Measurements from ENCODE around the gene ALPK3. TPM values are rescaled to one million over a fixed set of nuclear protein-coding genes. Genes with fewer than 3 reads are reported as not detected.

Gene ALPK3
- polyA plus RNA-seq, 1 donor: 20.7 TPM

DNA sequence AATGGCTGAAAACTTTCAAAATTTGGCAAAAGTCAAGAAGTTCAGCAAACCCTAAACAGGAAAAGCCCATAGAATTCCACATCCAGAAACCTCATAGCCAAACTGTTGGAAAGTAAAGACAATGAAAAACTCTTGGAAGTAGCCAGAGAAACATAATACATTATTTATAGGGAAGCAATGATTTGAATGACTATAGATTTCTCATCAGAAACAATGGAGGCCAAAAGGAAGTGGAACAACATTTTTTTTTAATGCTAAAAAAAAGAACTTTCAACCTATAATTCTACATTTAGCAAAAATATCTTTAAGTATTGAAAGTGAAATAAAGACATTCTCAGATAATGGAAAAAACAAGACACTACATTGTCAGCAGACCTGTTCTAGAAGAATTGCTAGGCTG lies 30.2 kb downstream of the ALPK3 start:
- no peak for DNase-seq

DNA sequence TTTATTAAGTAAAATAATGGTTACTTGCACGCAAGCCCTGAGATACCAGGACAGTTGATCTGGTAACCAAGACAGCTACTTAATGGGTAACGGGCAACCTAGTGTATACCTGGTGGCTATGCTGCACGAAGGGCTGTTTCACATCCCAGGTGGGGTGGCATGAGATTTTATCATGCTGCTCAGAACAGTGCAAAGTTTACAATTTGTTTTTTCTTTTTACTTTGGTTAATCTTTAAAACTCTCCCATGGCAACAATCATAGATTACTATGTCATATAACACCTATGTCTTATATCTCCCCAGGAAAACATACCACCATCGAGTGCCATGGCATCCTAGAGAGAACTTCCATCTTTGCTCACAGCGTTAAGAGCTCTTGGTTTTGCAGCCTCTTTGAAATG lies 35.1 kb downstream of the ALPK3 start:
- DNase-seq: no peak

DNA sequence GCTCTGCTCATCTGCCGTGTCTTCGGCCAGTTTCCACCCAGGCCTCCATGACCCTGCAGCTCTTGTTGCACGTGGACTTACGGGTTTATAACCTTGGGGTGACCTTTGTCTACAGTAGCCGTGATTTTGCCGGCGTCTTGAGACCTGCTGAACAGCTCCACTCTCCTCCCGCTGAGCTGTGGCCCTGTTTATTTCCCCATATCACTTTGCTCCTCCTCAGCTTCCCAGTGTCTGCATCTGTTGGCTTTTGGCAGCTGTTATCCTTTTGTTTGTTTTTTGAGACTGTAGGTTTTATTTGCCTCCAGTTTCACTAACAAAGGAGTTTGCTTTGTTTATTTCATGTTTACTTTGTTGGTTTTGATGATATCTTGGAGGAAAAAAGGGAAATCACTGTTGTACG lies 38.0 kb downstream of the ALPK3 start:
- no peak for DNase-seq

DNA sequence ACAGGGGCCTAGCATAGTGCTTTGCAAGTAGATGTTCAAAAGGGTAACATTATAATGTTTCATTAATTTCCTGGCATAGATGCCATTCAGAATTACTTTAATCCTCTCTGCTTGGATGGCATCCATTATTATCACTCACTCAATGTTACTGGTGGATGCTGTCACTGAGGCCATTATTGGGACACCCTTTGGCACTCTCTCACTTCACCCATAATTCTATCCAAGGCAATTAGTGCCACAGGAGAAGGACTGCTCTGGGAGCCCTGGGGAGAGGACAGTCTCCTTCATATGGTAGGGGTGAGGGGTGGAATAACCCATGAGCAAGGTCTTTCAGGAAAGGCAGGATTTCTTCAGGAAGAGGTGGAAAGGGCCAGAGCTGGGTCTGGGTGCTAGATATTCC lies 38.6 kb downstream of the ALPK3 start:
- no peak for DNase-seq

DNA sequence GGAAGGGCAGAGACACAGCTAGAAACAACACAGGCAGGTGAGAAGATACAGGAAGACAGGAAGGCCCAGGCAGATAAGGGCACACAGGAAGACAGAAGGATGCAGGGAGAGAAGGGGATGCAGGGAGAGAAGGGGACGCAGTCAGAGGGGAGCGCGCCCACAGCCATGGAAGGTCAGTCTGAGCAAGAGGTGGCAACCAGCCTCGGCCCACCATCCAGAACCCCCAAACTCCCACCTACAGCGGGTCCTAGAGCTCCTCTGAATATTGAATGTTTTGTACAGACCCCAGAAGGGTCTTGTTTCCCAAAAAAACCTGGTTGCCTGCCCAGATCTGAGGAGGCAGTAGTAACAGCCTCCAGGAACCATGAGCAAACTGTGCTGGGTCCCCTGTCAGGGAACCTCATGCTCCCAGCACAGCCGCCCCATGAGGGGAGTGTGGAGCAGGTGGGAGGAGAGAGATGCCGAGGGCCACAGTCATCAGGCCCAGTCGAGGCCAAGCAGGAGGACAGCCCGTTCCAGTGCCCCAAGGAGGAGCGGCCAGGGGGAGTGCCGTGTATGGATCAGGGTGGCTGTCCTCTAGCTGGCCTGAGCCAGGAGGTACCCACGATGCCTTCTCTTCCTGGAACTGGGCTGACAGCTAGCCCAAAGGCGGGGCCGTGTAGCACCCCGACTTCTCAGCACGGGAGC lies 39.7 kb downstream of the ALPK3 start:
- no peak for DNase-seq

DNA sequence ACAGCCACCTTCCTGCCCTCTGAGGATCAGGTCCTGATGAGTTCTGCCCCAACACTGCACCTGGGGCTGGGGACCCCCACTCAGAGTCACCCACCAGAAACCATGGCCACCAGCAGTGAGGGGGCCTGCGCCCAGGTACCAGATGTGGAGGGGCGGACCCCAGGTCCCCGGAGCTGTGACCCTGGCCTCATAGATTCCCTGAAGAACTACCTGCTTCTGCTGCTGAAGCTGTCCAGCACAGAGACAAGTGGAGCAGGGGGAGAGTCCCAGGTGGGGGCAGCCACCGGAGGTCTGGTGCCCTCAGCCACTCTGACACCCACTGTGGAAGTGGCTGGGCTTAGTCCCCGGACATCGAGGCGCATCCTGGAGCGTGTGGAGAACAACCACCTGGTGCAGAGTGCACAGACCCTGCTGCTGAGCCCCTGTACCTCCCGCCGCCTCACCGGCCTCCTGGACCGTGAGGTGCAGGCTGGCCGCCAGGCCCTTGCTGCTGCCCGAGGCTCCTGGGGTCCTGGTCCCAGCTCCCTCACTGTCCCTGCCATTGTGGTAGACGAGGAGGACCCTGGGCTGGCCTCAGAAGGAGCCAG lies 40.4 kb downstream of the ALPK3 start:
- no peak for DNase-seq

DNA sequence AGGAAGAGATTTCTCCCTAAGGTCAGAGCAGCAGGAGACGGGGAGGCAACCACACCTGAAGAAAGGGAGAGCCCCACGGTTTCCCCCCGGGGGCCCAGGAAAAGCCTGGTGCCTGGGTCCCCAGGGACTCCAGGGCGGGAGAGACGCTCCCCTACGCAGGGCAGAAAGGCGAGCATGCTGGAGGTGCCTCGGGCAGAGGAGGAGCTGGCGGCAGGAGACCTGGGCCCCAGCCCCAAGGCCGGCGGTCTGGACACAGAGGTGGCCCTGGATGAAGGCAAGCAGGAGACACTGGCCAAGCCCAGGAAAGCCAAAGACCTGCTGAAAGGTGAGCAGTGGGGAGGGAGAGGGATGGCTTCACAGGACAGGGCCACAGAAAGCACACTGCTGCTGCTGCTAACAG lies 41.1 kb downstream of the ALPK3 start:
- DNase-seq: no peak

DNA sequence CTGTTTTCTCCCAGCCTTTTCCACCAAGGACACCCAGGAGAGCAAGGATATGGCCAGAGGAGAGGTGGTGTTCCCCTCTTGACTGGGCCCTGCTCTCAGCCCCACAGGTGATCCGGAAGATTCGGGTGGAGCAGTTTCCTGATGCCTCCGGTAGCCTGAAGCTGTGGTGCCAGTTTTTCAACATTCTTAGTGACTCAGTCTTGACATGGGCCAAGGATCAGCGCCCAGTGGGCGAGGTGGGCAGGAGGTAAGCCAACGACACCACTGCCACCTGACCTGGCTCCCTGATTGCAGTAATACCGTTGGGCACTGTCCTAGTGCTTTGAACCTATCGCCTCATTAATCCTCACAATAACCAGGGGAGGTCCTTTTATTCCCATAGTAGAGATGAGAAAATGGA lies 42.0 kb downstream of the ALPK3 start:
- no peak for DNase-seq

DNA sequence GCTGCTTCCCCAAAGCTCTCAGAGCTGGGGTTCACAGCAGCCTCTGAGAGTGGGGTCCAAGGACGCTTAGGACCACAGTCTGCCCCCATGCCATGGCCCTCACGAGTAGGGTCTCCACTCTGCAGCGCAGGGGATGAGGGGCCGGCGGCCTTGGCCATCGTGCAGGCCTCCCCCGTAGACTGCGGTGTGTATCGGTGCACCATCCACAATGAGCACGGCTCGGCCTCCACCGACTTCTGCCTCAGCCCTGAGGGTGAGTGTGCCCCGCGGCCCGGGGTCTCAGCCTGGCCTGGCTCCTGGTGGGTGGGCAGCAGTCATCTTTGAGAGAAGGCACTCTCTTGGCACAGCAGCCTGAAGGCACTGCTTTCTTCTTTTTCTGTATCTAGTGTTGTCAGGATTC lies 42.5 kb downstream of the ALPK3 start:
- no peak for DNase-seq

DNA sequence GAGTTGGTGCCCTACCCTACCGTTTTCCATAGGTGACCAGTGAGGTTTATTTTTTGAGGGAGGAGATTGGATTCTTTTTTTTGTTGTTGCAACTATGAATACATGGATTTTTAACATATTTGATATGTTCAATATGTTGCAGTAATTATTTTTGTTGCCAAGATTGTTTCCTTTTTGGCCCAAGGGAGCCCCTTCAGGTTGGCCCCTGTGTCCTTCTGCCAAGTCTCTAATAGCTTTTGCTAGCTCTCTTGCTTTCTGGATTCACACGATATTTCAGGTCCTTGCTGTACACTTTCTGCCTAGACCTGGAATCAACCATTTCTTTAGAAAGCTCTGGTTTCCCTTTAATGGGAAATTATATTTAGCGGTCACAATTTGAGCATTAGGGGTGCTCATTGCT lies 44.6 kb downstream of the ALPK3 start:
- no peak for DNase-seq

DNA sequence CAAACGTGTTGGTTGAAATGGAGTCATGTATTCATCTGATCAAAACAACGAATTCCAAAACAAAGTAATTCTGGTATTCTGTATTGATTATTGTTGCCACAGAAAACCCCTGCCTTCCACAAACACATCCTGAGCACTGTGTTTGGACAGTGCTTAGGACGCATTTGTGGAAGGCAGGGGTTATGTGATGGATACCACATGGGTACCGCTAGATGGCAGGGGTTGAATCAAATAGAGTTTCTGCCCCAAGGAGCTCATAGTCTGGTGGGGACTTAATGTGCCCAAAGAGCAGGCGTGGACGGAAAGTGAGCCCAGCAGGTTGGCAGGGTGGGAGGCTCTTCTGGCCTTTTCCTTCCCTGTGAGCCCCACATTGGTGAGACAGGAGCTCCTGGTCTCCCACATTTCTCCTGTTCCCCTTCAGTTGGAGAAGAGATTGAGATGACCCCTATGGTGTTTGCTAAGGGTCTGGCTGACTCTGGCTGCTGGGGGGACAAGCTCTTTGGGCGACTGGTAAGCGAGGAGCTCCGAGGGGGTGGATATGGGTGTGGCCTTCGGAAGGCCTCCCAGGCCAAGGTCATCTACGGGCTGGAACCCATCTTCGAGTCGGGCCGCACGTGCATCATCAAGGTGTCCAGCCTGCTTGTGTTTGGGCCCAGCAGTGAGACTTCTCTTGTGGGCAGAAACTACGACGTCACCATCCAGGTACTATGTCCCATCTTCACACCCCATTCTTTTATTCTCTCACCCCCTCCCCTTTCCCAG lies 45.2 kb downstream of the ALPK3 start:
- DNase-seq: no peak

DNA sequence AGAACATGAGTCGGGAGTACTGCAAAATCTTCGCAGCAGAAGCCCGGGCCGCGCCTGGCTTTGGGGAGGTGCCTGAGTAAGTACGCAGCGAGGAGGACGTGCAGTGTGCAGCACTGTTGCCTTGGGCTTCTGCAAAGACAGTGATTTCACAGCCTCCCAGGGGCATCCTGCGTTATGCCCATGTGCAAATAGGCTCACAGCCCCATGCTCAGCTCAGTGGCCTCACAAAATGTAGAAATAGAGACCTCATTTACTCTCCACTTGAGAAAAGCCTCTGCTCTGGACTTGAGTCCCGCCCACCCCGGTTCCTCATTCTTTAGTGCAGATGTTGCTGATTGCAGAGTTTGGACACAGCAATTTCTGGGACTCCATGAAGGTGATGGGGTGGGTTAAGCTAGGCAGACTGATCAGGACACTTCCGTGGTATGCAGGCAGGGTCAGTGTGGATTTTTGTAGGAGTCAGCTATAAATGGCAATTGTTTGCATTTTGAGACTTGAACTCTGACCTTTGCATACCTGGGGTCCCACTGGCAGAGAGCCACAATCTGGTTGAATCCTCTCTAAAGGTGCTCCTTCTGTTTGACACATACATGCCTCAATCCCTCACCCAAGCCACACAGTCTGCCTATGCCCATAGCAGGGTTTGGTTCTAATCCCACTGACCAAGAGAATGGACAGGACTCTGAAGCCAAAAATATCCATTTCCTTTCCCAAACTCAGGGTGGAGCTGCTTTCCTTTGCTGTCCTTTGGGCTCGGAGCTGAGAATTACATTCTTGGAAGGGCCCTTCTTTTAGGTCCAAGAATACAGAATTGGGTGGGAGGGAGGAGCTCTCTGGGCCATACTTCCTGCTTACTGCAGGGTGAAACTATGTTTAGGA lies 46.6 kb downstream of the ALPK3 start:
- no peak for DNase-seq

DNA sequence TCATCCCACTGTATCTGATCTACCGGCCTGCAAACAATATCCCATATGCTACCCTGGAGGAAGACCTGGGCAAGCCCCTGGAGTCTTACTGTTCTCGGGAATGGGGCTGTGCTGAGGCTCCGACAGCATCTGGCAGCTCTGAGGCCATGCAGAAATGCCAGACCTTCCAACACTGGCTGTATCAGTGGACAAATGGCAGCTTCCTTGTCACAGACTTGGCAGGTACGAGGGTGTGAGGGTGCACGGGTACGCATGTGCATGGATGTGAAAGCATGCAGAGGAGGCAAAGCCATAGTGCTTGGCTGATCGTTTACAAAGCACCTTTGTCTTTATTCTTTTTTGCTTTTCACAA lies 47.3 kb downstream of the ALPK3 start:
- DNase-seq: no peak

DNA sequence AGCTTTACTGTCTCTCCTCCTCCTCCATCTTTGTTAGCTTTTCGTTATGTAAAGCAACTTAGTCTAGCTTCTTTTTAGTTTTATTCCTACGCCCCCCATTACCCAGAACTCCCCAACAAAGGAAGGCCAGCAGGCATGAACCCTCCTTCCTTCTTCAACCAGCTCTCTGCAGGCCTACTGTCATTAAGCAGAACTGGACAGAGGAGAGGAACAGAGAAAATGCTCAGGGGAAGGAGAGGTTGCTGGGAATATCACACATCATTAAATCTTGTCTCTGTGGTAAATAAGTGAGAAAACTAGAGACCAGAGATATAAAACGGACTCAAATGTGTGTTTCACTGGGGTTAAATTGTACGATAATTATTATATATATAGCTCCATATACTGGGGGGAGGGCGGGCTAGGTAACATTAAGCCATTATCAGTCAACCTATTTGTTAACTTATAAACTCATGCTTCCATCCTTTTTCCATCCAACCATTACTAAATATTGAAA lies 48.0 kb downstream of the ALPK3 start:
- DNase-seq: no peak

DNA sequence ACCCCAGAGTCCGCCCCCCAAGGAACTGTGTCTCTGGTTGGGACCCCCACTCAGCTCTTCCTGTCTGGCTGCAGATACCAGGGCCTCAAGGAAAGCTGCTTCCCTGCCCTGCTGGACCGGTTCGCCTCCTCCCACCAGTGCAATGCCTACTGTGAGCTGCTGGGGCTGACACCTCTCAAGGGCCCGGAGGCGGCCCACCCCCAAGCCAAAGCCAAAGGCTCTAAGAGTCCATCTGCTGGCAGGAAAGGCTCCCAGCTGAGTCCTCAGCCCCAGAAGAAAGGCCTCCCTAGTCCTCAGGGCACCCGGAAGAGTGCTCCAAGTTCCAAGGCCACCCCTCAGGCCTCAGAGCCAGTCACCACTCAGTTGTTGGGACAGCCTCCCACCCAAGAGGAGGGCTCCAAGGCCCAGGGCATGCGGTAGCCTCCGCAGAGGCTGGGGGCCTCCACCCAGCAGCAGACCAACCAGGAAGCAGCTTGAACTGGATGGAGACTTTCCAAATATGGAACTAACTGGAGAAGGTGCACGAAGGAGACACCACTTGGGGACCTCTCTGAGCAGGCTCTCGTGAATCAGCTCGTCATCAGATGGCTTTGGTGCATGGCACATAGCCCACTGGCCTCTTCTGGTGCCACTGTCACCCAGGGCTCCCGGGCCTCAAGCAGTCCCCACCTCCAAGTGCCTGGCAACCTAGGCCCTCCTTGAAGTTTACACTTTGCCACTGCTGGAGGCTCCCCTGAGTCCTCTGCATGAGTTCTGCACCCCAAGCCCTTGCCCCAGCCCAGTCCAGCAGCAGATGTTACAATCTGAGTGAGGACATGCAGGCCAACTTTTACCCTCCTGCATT lies 51.1 kb downstream of the ALPK3 start:
- no peak for DNase-seq

DNA sequence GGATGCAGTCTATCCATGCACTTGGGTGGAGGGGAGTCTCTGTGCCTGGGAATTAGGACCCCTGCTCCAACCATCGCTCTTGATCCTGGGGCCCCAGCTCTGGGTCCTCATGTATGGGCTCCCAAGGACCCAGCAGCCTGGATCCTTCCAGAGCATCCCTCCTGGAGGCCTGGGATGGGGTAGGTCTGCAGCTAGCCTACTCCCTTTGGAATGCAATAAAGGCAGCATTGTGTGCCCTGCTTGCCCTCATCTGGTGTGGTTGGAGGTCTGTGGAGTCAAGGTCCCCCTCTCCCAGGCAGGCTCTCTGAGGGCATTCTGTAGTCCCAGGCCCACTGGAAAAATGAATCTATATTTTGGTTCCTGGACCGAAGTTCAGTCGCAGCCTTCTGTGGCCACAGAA lies 52.4 kb downstream of the ALPK3 start:
- no peak for DNase-seq

DNA sequence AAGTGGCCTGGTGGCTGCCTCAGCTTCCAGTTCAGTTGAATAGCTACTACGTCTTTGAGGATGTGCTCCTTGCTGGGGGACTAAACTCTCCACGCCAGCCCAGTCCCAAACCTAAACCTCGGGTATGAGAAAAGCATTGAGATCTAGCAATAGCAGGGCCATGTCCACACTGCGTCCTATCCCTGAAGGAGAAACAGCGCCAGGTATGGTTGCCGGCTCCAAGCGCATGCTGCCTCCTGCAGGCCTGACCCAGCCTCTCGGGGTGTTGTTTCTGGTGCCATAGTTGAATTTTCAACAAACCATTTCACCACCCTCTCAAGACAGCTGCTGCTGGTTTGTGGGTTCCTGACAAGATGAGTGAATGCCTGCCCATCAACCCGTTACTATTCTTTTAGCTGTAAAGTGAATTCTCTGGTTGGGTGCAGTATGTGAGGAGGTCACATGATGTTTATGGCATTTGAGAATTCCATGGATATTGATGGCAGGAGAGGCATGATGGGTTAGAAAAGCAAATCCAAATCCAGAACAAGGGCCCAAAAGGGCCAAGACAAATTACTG lies 54.4 kb downstream of the ALPK3 start:
- DNase-seq: no peak

DNA sequence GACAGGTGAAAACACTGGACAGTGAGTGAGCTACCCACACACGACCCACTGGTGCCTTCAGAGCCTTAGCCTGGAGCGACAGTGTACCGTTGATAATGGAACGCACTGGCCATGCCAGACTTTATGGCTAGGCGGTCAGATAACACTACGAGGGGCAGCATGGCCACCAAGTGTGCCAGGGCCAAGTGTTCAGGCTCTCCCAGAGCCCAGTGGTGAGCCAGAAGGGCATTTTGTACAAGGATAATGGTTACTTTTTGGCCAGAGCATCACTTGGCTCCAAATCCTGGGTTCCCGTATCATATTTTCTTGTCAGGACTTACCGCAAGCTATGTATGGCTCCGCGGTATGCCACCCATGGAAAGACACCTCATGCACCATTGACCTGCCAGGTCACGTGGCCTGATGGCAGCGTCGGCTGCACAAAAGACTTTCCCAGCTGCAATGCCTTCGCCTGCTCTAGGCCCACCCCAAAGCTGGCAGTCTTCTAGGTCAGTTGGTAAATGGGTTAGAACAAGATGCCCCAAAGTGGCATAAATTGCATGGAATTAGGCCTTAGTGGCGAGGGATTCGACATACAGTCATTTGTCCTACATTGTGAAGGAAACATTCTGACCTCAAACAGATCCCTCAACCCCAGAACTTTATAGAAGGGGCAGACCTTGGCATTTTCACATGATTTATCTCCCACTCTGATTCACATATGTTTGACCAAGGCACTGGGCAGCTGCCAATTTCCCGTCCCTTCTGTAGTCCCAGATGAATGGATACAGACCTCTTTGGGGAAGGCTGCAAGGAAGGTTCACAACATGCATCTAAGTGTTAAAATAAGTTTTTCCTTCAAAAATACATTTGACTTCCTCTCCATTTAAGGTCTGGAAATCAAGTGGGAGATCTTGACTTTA lies 55.1 kb downstream of the ALPK3 start:
- DNase-seq: no peak

DNA sequence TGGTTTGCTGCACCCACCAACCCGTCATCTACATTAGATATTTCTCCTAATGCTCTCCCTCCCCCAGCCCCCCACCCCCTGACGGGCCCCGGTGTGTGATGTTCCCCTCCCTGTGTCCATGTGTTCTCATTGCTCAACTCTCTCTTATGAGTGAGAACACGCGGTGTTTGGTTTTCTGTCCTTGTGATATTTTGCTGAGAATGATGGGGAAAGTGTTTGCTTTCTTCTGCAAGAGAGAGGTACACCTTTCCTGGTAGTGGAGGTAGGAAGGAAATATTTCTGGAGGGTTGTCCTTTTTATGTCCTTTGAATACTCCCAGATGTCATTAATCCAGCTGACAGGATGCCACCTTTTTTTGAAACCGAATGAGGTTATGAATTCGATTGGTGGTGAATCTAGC lies 56.8 kb downstream of the ALPK3 start:
- no peak for DNase-seq

All from left kidney (tissue), 2 donors.